MM.1S (cell line): ENCODE data around the gene DNLZ.

Source experiments
- DNase-seq: peaks from one replicate; pipeline ENCODE4 v3.0.0-alpha.2; 2015
- H2AFZ ChIP-seq: fragments of 300-600 bp; sonication (generic); 2 replicates; pipeline ENCODE4 v1.6.0; 2016; ENCODE audit warnings: antibody characterized with exemption, low read length
- H3F3A ChIP-seq: fragments of 300-600 bp; sonication (generic); 2 replicates; pipeline ENCODE4 v1.6.1; 2016; ENCODE audit warnings: mild to moderate bottlenecking, antibody characterized with exemption, low read length, moderate library complexity, mixed read lengths; ENCODE audit not compliant: insufficient read depth
- H3K27ac ChIP-seq: fragments of 300-600 bp; sonication (generic); 2 replicates; pipeline ENCODE4 v1.5.1; 2016; ENCODE audit warnings: mild to moderate bottlenecking, low read length
- H3K27me3 ChIP-seq: fragments of 300-600 bp; sonication (generic); replicated peaks from 2 replicates; pipeline ENCODE4 v1.6.0; 2016; ENCODE audit warnings: low read length; ENCODE audit not compliant: insufficient read depth
- H3K36me3 ChIP-seq: fragments of 300-600 bp; sonication (generic); replicated peaks from 2 replicates; pipeline ENCODE4 v1.6.1; 2016; ENCODE audit warnings: mild to moderate bottlenecking, low read length, mixed read lengths; ENCODE audit not compliant: insufficient read depth
- H3K4me1 ChIP-seq: fragments of 300-600 bp; sonication (generic); 2 replicates; pipeline ENCODE4 v1.6.1; 2016; ENCODE audit warnings: low read length, mixed read lengths
- H3K4me2 ChIP-seq: fragments of 300-600 bp; sonication (generic); 2 replicates; pipeline ENCODE4 v1.6.0; 2016; ENCODE audit warnings: low read depth, low read length
- H3K4me3 ChIP-seq: fragments of 300-600 bp; sonication (generic); 2 replicates; pipeline ENCODE4 v1.5.1; 2016; ENCODE audit warnings: low read length, mixed read lengths
- H3K79me2 ChIP-seq: fragments of 300-600 bp; sonication (generic); 2 replicates; pipeline ENCODE4 v1.6.1; 2016; ENCODE audit warnings: mixed run types, low read length, mixed read lengths
- H3K9ac ChIP-seq: fragments of 300-600 bp; sonication (generic); 2 replicates; pipeline ENCODE4 v1.6.1; 2016; ENCODE audit warnings: low read length, mixed read lengths
- H3K9me2 ChIP-seq: fragments of 300-600 bp; sonication (generic); replicated peaks from 2 replicates; pipeline ENCODE4 v1.6.1; 2016; ENCODE audit warnings: mild to moderate bottlenecking, low read length, mixed read lengths; ENCODE audit not compliant: insufficient read depth
- H3K9me3 ChIP-seq: fragments of 300-600 bp; sonication (generic); replicated peaks from 2 replicates; pipeline ENCODE4 v1.6.1; 2016; ENCODE audit warnings: mild to moderate bottlenecking, low read length, mixed read lengths; ENCODE audit not compliant: insufficient read depth
- H4K20me1 ChIP-seq: fragments of 300-600 bp; sonication (generic); 2 replicates; pipeline ENCODE4 v1.6.1; 2016; ENCODE audit warnings: mild to moderate bottlenecking, low read length, moderate library complexity, mixed read lengths; ENCODE audit not compliant: insufficient read depth
- CTCF ChIP-seq: fragments of 300-600 bp; sonication (generic); IDR thresholded peaks from 2 replicates; pipeline ENCODE4 v1.5.1; 2016; ENCODE audit warnings: antibody characterized with exemption, low read length, mixed read lengths
- EZH2 ChIP-seq: fragments of 300-600 bp; sonication (generic); optimal IDR thresholded peaks from 2 replicates; pipeline ENCODE3; 2017; ENCODE audit warnings: low read depth, mild to moderate bottlenecking, antibody characterized with exemption, low read length, mixed read lengths
- EZH2phosphoT487 ChIP-seq: fragments of 300-600 bp; sonication (generic); IDR thresholded peaks from 2 replicates; pipeline ENCODE4 v1.6.1; 2018; ENCODE audit warnings: antibody characterized with exemption, low read length

Gene DNLZ

DNA sequence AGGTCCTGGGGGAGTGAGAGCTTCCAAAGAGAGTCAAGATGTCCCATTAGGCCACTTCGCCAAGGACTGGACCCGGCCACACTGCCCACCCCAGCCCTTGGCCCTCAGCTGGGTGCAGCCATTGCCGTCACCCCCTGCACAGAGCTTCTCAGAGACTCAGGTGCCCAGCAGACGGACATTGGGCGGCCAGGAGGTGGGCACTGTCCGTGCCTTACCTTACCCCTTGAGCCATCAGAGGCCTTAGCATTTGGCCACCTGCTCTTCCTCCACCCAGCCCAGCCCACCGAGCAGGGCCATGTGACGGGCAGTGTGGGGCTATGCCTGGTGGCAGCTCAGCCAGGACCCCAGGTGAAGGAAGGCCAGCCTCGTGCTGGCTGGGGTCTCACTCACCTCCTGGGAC is 3.3 kb upstream of the DNLZ start:
- Histone ChIP-seq H3K4me1 (peaks cover 5% of the 10 kb centered on the region), H3K36me3 (no peaks in the 10 kb centered on the region), H3K9me2 (no peaks in the 10 kb centered on the region), H3K9ac (no peak overlapping the region), H3K9me3 (no peaks in the 10 kb centered on the region), H3K79me2 (peaks cover 11% of the 10 kb centered on the region; the same call in 1 of the 2 replicates), H3K27ac (no peak overlapping the region), H3K27me3 (peaks cover 28% of the 10 kb centered on the region), H2AFZ (no peak overlapping the region), H3F3A (no peaks in the 10 kb centered on the region), H4K20me1 (no peaks in the 10 kb centered on the region; the same call in 1 of the 2 replicates), H3K4me2 (no peak overlapping the region), H3K4me3 (no peak overlapping the region)
- TF ChIP-seq CTCF (no peak), EZH2 (no peak)
- DNase-seq, result no peak

DNA sequence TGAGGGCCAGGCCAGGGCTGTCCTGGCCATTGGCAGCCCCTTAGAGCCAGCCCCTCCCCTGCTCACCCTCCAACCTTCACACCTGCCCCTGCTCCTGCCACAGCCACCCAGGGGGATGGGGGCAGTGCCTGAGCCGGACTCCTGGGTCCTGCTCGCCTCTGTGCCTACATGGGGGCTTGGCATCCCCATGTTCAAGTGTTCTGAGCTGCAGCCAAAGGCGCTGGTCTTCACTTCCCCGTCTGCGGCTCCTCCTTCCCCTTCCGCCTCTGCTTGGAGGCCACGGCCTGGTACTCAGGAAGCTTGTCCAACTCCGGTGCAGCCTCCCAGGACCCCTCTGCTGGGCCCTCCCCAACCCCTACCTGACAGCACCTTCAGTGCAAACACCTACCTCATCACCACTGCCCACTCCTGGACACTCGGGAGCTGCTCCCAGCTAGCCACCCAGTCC is 2.3 kb upstream of the DNLZ start:
- peaks cover 5% of the 10 kb centered on the region for H3K4me1 ChIP-seq
- no peak overlapping the region for H3K9ac ChIP-seq
- DNase-seq, result no peak

GRCh38 chr9:136364942-136365774 is 1.6 kb upstream of the DNLZ start:
- peaks cover 11% of the 10 kb centered on the region; the same call in 1 of the 2 replicates for H3K79me2 ChIP-seq
- H4K20me1 ChIP-seq, result no peaks in the 10 kb centered on the region; the same call in 1 of the 2 replicates
- H3F3A ChIP-seq, result no peaks in the 10 kb centered on the region
- H3K27ac ChIP-seq, result no peak overlapping the region
- H2AFZ ChIP-seq, result no peak overlapping the region
- no peaks in the 10 kb centered on the region for H3K9me3 ChIP-seq
- H3K4me2 ChIP-seq, result no peak overlapping the region
- H3K9me2 ChIP-seq, result no peaks in the 10 kb centered on the region
- H3K9ac ChIP-seq, result no peak overlapping the region
- H3K4me3 ChIP-seq, result no peak overlapping the region
- H3K27me3 ChIP-seq, result peaks cover 26% of the 10 kb centered on the region
- H3K36me3 ChIP-seq, result no peaks in the 10 kb centered on the region
- H3K4me1 ChIP-seq, result peaks cover 5% of the 10 kb centered on the region
- TF ChIP-seq EZH2phosphoT487, result no peak
- TF ChIP-seq CTCF, result no peak
- DNase-seq, result no peak

More for the DNA sequence above, 2.3 kb upstream of the DNLZ start:
- no peak overlapping the region for H2AFZ ChIP-seq
- no peaks in the 10 kb centered on the region for H3K9me3 ChIP-seq
- no peaks in the 10 kb centered on the region for H3K36me3 ChIP-seq
- H3K79me2 ChIP-seq, result peaks cover 11% of the 10 kb centered on the region; the same call in 1 of the 2 replicates
- peaks cover 28% of the 10 kb centered on the region for H3K27me3 ChIP-seq
- TF ChIP-seq EZH2phosphoT487 (no peak), EZH2 (no peak), CTCF (no peak)
- no peaks in the 10 kb centered on the region for H3F3A ChIP-seq
- no peak overlapping the region for H3K27ac ChIP-seq
- no peaks in the 10 kb centered on the region for H3K9me2 ChIP-seq
- H3K4me2 ChIP-seq, result no peak overlapping the region
- no peak overlapping the region for H3K4me3 ChIP-seq
- no peaks in the 10 kb centered on the region; the same call in 1 of the 2 replicates for H4K20me1 ChIP-seq
